Left lung (tissue), 10 donors: ENCODE data around the gene NFASC. TPM values are rescaled to one million over a fixed set of nuclear protein-coding genes. Genes with fewer than 3 reads are reported as not detected.

Experiments
- ATAC-seq: fragments of 200-7000 bp; cut with Tn5 transposase; one replicate; pipeline ENCODE4 v1.9.1; 2020; ENCODE audit warnings: moderate library complexity
- DNase-seq, 4 donors: peaks; one replicate each; pipeline ENCODE4 v3.0.0-alpha.2; 2013 to 2020
- H3K27ac ChIP-seq, 2 donors: fragments of 200-600 bp; sonication (generic) in 1 of 2; one replicate each; pipeline versions ENCODE4 v1.5.0 to v1.8.0; 2020 to 2021
- H3K27me3 ChIP-seq, 2 donors: fragments of 200-600 bp; sonication (generic) in 1 of 2; one replicate each; pipeline versions ENCODE4 v1.5.0 to v1.8.0; 2020 to 2021
- H3K36me3 ChIP-seq, 2 donors: fragments of 200-600 bp; sonication (generic) in 1 of 2; one replicate each; pipeline versions ENCODE4 v1.5.0 to v1.8.0; 2020 to 2021
- H3K4me1 ChIP-seq, 2 donors: fragments of 200-600 bp; one replicate each; pipeline ENCODE4 v1.8.0; 2021
- H3K4me3 ChIP-seq, 2 donors: fragments of 200-600 bp; sonication (generic) in 1 of 2; one replicate each; pipeline versions ENCODE4 v1.5.0 to v1.8.0; 2020 to 2021; ENCODE audit warnings: mild to moderate bottlenecking in 1 of 2
- H3K9me3 ChIP-seq, 2 donors: fragments of 200-600 bp; sonication (generic) in 1 of 2; one replicate each; pipeline versions ENCODE4 v1.5.0 to v1.8.0; 2020 to 2021
- CTCF ChIP-seq, 2 donors: fragments of 200-600 bp; sonication (generic) in 1 of 2; IDR thresholded peaks; one replicate each; pipeline versions ENCODE4 v1.5.0 to v1.8.0; 2021; ENCODE audit warnings: antibody characterized with exemption in 2 of 2
- intact Hi-C, 2 donors: fragments of 100-400 bp; cut with DNase I; formaldehyde crosslinking; loops; one replicate each; pipeline versions ENCODE4 v1.11.2 to v1.14.2; 2022
- polyA plus RNA-seq, 6 donors: library from polyadenylated mRNA; unstranded; fragments of 120-200 nt; gene quantifications; one replicate each; pipeline ENCODE4 v1.2.1, GENCODE V29; 2013; ENCODE audit not compliant: insufficient read length in 6 of 6
- total RNA-seq, 2 donors: library from RNA; stranded (reverse); fragmentation: NEBNext Ultra II Directional; extraction: Animal tissue kit (Norgen Biotek cat#: 25700); gene quantifications; one replicate each; pipeline ENCODE4 v1.2.1, GENCODE V29; 2021
- donor health status: DM: no; HTN: yes; CAD: no.
- donor health status: DM: no; HTN: no; CAD: no.

NFASC gene
- total and polyA plus RNA-seq, 8 donors: 1.2 to 11.5 (median 2.0) TPM

- intact Hi-C loops: loop anchor here in 1 of 2 donors (10.0 kb wide), 1 partner anchor 139 kb away; no protein-coding TSS in a partner anchor
- H3K27ac ChIP-seq: no peak overlapping the region
- DNase-seq: no peak
- H3K4me3 ChIP-seq: no peak overlapping the region
- no peak for ATAC-seq
- no peak for TF ChIP-seq CTCF (IDR thresholded peaks at IDR 0.05)
- H3K9me3 ChIP-seq: no peaks in the 10 kb centered on the region
- H3K4me1 ChIP-seq: no peaks in the 10 kb centered on the region
- no peaks in the 10 kb centered on the region for H3K36me3 ChIP-seq
- H3K27me3 ChIP-seq: peaks cover 0 to 5% of the 10 kb centered on the region in 2 donors
Measured at GRCh38 chr1:204943495-204943894, 72.8 kb downstream of the NFASC start.

- H3K4me3 ChIP-seq: no peak overlapping the region
- peaks cover 0 to 5% of the 10 kb centered on the region in 2 donors for H3K27me3 ChIP-seq
- no peak for TF ChIP-seq CTCF (IDR thresholded peaks at IDR 0.05)
- no peak for ATAC-seq
- DNase-seq: no peak
- no peaks in the 10 kb centered on the region for H3K36me3 ChIP-seq
- H3K4me1 ChIP-seq: no peaks in the 10 kb centered on the region
- no peak overlapping the region for H3K27ac ChIP-seq
- intact Hi-C loops: loop anchor here in 1 of 2 donors (10.0 kb wide), 1 partner anchor 140 kb away; no protein-coding TSS in a partner anchor
- H3K9me3 ChIP-seq: no peaks in the 10 kb centered on the region
Measured at GRCh38 chr1:204944662-204945061, 74.0 kb downstream of the NFASC start.

GRCh38 chr1:204945565-204945977 is 74.9 kb downstream of the NFASC start:
- Histone ChIP-seq H3K4me3 (no peak overlapping the region), H3K27me3 (peaks cover 0 to 11% of the 10 kb centered on the region in 2 donors), H3K4me1 (no peaks in the 10 kb centered on the region), H3K36me3 (no peaks in the 10 kb centered on the region), H3K9me3 (no peaks in the 10 kb centered on the region), H3K27ac (no peak overlapping the region)
- no peak for ATAC-seq
- intact Hi-C loops: loop anchor here in 1 of 2 donors (10.0 kb wide), 1 partner anchor 141 kb away; no protein-coding TSS in a partner anchor
- peak in 1 of 4 donors; percentile 25 for DNase-seq
- TF ChIP-seq CTCF (IDR thresholded peaks at IDR 0.05): no peak

- no peak overlapping the region for H3K4me3 ChIP-seq
Measured at GRCh38 chr1:204946640-204947039, 76.0 kb downstream of the NFASC start.

GRCh38 chr1:204947338-204947737 is 76.7 kb downstream of the NFASC start:
- ATAC-seq: no peak
- intact Hi-C loops: loop anchor here in 1 of 2 donors (10.0 kb wide), 1 partner anchor 143 kb away; no protein-coding TSS in a partner anchor
- no peak overlapping the region for H3K4me3 ChIP-seq
- no peaks in the 10 kb centered on the region for H3K4me1 ChIP-seq
- TF ChIP-seq CTCF (IDR thresholded peaks at IDR 0.05): no peak
- DNase-seq: no peak
- no peaks in the 10 kb centered on the region for H3K36me3 ChIP-seq
- H3K9me3 ChIP-seq: no peaks in the 10 kb centered on the region
- no peak overlapping the region for H3K27ac ChIP-seq
- H3K27me3 ChIP-seq: peaks cover 0 to 9% of the 10 kb centered on the region in 2 donors

More at GRCh38 chr1:204946640-204947039, 76.0 kb downstream of the NFASC start:
- Histone ChIP-seq H3K4me1 (no peaks in the 10 kb centered on the region), H3K27me3 (peaks cover 0 to 10% of the 10 kb centered on the region in 2 donors), H3K36me3 (no peaks in the 10 kb centered on the region), H3K9me3 (no peaks in the 10 kb centered on the region), H3K27ac (no peak overlapping the region)
- intact Hi-C loops: loop anchor here in 1 of 2 donors (10.0 kb wide), 1 partner anchor 142 kb away; no protein-coding TSS in a partner anchor
- ATAC-seq (no peak), DNase-seq (no peak)
- no peak for TF ChIP-seq CTCF (IDR thresholded peaks at IDR 0.05)
